ENCODE results near the gene CTSE. TPM values are rescaled to one million over a fixed set of nuclear protein-coding genes. Genes with fewer than 3 reads are reported as not detected.
A peak's percentile ranks its signal among the peaks of the same experiment; 100 is the strongest.

CTSE gene
- total and polyA plus RNA-seq, 9 of the 15 experiments (the other 6 are each of a cell fraction or from before 2014, with no cell fraction given): 0.04 to 0.18 (median 0.09) TPM; not detected in 4

DNA sequence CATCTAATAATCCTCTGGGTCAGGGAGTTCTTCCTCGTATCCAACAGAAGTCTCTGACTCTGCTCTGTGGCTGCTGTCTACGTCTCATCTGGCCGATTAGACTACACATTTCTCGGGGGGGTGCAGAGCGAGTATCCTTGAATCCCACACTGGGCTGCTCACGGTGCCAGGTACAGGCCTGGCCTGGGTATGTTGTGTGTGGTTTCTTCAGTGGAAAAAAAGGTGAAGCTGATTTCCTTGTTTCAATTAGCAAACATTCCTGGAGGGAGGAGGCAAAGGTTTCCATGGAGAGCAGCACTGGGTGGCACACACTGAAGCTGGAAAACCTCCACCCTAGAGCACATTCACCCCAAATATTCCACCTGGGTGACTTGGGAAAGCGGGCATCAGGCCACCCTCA lies 18.5 kb downstream of the CTSE start:
- WGBS (ENCODE audit: insufficient coverage, low coverage, missing lambda C conversion rate): 2% methylated on average over 7 of the region's 7 CpGs
- no peak for TF ChIP-seq ZNF444 (CRISPR knock-in tag; IDR thresholded peaks at IDR 0.05)
- TF ChIP-seq KDM5B (IDR thresholded peaks at IDR 0.05; ENCODE audit: insufficient replicate concordance, low read depth, low read length): no peak
- DNase-seq (ENCODE audit: extremely low read depth in 1 of 4, low spot score in 3 of 4): no peak
- Histone ChIP-seq H2AFZ (ENCODE audit: low read depth, low read length) (no peak overlapping the region), H3K4me2 (ENCODE audit: insufficient read depth, low read length) (no peak overlapping the region), H3K79me2 (ENCODE audit: control insufficient read depth, insufficient read depth, low read length) (no peaks in the 10 kb centered on the region), H3K4me3 (no peak overlapping the region), H3K9me1 (ENCODE audit: control insufficient read depth, insufficient read depth, low read length) (no peaks in the 10 kb centered on the region), H3K9me3 (replicated peaks; ENCODE audit: control insufficient read depth, insufficient read depth, low read depth, low read length) (no peaks in the 10 kb centered on the region), H3K27ac (ENCODE audit: extremely low read depth, low read depth, low read length) (no peak overlapping the region), H3K4me1 (replicated peaks in 1 of 2; ENCODE audit: control insufficient read depth in 2 of 2, insufficient read depth in 2 of 2, low read length in 2 of 2) (peaks cover 8 to 16% of the 10 kb centered on the region in 2 experiments), H3K36me3 (ENCODE audit: control insufficient read depth, insufficient read depth, low read length) (no peaks in the 10 kb centered on the region), H3K27me3 (ENCODE audit: control insufficient read depth in 2 of 2, insufficient read depth in 2 of 2, low read length in 2 of 2) (peaks cover 20 to 60% of the 10 kb centered on the region in 2 experiments; a peak in 4 of 5 replicates), H3K9ac (ENCODE audit: insufficient read depth in 1 of 2, low read depth in 2 of 2, low read length in 2 of 2) (no peak overlapping the region), H4K20me1 (replicated peaks; ENCODE audit: control insufficient read depth, insufficient read depth, low read length) (no peaks in the 10 kb centered on the region; the same call in none of the 2 replicates)
- no peak for FAIRE-seq
- ATAC-seq: no peak
- in situ Hi-C loops (cut with MboI): no loop called here
- ChIA-PET POLR2A (no interaction called here), CTCF (ENCODE audit: low intra/inter-chr PET ratio) (no interaction called here)
- BruUV-seq (replicated peaks): no TSS peak
- intact Hi-C loops (cut with micrococcal nuclease): no loop called here

DNA sequence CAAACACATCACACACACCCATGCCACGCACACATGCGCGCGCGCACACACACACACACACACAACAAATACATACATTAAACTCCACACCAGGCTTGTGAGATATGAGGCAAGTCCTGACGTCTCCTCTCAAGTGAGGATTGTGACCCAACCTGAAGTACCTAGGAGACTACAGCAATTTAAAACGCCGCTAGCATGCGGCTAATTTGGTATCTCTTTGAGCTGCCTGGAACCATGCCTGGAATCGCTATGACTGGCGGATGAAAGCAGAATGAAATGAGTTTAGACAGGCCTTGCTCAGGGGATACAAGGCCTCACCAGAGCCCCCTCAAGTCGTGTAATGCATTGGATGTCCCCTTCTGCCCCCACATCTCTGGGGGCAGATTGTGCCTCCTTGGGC lies 18.9 kb downstream of the CTSE start:
- H2AFZ ChIP-seq (ENCODE audit: low read depth, low read length): no peak overlapping the region
- H3K27me3 ChIP-seq (ENCODE audit: control insufficient read depth in 2 of 2, insufficient read depth in 2 of 2, low read length in 2 of 2): peaks cover 17 to 58% of the 10 kb centered on the region in 2 experiments; a peak in 4 of 5 replicates
- no peaks in the 10 kb centered on the region for H3K9me1 ChIP-seq (ENCODE audit: control insufficient read depth, insufficient read depth, low read length)
- no peak overlapping the region for H3K4me2 ChIP-seq (ENCODE audit: insufficient read depth, low read length)
- H4K20me1 ChIP-seq (replicated peaks; ENCODE audit: control insufficient read depth, insufficient read depth, low read length): no peaks in the 10 kb centered on the region; the same call in 1 of the 2 replicates
- H3K79me2 ChIP-seq (ENCODE audit: control insufficient read depth, insufficient read depth, low read length): no peaks in the 10 kb centered on the region
- 49% methylated on average over 12 of the region's 12 CpGs for WGBS (ENCODE audit: insufficient coverage, low coverage, missing lambda C conversion rate)
- intact Hi-C loops (cut with micrococcal nuclease): no loop called here
- H3K4me1 ChIP-seq (replicated peaks in 1 of 2; ENCODE audit: control insufficient read depth in 2 of 2, insufficient read depth in 2 of 2, low read length in 2 of 2): peaks cover 8 to 16% of the 10 kb centered on the region in 2 experiments
- no peak for TF ChIP-seq ZNF830 (CRISPR knock-in tag; IDR thresholded peaks at IDR 0.05)
- TF ChIP-seq, protein P1, sequence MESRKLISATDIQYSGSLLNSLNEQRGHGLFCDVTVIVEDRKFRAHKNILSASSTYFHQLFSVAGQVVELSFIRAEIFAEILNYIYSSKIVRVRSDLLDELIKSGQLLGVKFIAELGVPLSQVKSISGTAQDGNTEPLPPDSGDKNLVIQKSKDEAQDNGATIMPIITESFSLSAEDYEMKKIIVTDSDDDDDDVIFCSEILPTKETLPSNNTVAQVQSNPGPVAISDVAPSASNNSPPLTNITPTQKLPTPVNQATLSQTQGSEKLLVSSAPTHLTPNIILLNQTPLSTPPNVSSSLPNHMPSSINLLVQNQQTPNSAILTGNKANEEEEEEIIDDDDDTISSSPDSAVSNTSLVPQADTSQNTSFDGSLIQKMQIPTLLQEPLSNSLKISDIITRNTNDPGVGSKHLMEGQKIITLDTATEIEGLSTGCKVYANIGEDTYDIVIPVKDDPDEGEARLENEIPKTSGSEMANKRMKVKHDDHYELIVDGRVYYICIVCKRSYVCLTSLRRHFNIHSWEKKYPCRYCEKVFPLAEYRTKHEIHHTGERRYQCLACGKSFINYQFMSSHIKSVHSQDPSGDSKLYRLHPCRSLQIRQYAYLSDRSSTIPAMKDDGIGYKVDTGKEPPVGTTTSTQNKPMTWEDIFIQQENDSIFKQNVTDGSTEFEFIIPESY (CRISPR knock-in tag; IDR thresholded peaks at IDR 0.05): peak; percentile 57; the same call in 1 of the 2 replicates
- TF ChIP-seq, protein P2, sequence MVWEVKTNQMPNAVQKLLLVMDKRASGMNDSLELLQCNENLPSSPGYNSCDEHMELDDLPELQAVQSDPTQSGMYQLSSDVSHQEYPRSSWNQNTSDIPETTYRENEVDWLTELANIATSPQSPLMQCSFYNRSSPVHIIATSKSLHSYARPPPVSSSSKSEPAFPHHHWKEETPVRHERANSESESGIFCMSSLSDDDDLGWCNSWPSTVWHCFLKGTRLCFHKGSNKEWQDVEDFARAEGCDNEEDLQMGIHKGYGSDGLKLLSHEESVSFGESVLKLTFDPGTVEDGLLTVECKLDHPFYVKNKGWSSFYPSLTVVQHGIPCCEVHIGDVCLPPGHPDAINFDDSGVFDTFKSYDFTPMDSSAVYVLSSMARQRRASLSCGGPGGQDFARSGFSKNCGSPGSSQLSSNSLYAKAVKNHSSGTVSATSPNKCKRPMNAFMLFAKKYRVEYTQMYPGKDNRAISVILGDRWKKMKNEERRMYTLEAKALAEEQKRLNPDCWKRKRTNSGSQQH (CRISPR knock-in tag; IDR thresholded peaks at IDR 0.05): 0 out of 2 replicates have a peak, but pooled peaks have one; percentile 1
- no peak for TF ChIP-seq ZNF384 (IDR thresholded peaks at IDR 0.05; ENCODE audit: low read depth, low read length)
- no TSS peak for BruUV-seq (replicated peaks)
- no peak overlapping the region for H3K4me3 ChIP-seq
- H3K27ac ChIP-seq (ENCODE audit: extremely low read depth, low read depth, low read length): no peak overlapping the region
- in situ Hi-C loops (cut with MboI): no loop called here
- ChIA-PET POLR2A (no interaction called here), CTCF (ENCODE audit: low intra/inter-chr PET ratio) (no interaction called here)
- FAIRE-seq: no peak
- H3K9me3 ChIP-seq (replicated peaks; ENCODE audit: control insufficient read depth, insufficient read depth, low read depth, low read length): no peaks in the 10 kb centered on the region
- no peak for ATAC-seq
- no peak for DNase-seq (ENCODE audit: extremely low read depth in 1 of 4, low spot score in 3 of 4)
- H3K9ac ChIP-seq (ENCODE audit: insufficient read depth in 1 of 2, low read depth in 2 of 2, low read length in 2 of 2): no peak overlapping the region
- no peaks in the 10 kb centered on the region for H3K36me3 ChIP-seq (ENCODE audit: control insufficient read depth, insufficient read depth, low read length)
